HepG2 (cell line): ENCODE results near the gene NPR3. TPM values are rescaled to one million over a fixed set of nuclear protein-coding genes. Genes with fewer than 3 reads are reported as not detected.

Source experiments
- CENPX ChIP-seq: sonication (generic); formaldehyde crosslinking; IDR thresholded peaks from 2 replicates; pipeline ENCODE4 v1.9.0; 2021; ENCODE audit warnings: mild to moderate bottlenecking, missing genetic modification reagents, moderate library complexity
- ETV5 ChIP-seq: IDR thresholded peaks from 2 replicates; pipeline ENCODE4 v1.6.1; 2018; ENCODE audit warnings: missing biosample characterization, missing genetic modification reagents, inconsistent platforms, borderline replicate concordance
- FOXJ3 ChIP-seq: sonication (generic); formaldehyde crosslinking; IDR thresholded peaks from 2 replicates; pipeline ENCODE4 v1.4.0; 2020; ENCODE audit warnings: missing genetic modification reagents, mild to moderate bottlenecking, borderline replicate concordance
- POLR2AphosphoS2 ChIP-seq: IDR thresholded peaks from 2 replicates; pipeline ENCODE4 v1.6.1; 2011; ENCODE audit warnings: low read depth, low read length, improper control_type of control experiment
- RXRB ChIP-seq: IDR thresholded peaks from 2 replicates; pipeline ENCODE4 v1.6.1; 2016; ENCODE audit warnings: borderline replicate concordance, missing genetic modification reagents, missing compliant biosample characterization
- SIN3A ChIP-seq: IDR thresholded peaks from 2 replicates; pipeline ENCODE4 v1.6.1; 2011; ENCODE audit warnings: low read depth, mild to moderate bottlenecking, control low read depth, low read length, borderline replicate concordance
- ZFX ChIP-seq: sonication (generic); formaldehyde crosslinking; IDR thresholded peaks from 2 replicates; pipeline ENCODE4 v1.4.0; 2020; ENCODE audit warnings: mild to moderate bottlenecking, low read depth, missing genetic modification reagents, moderate library complexity
- ZNF337 ChIP-seq: sonication (generic); formaldehyde crosslinking; IDR thresholded peaks from 2 replicates; pipeline ENCODE4 v1.5.1; 2020; ENCODE audit warnings: missing genetic modification reagents, low read depth, mild to moderate bottlenecking, borderline replicate concordance
- ZNF484 ChIP-seq: sonication (generic); formaldehyde crosslinking; IDR thresholded peaks from 2 replicates; pipeline ENCODE4 v1.5.1; 2020; ENCODE audit warnings: mild to moderate bottlenecking, low read depth, missing genetic modification reagents, borderline replicate concordance
- ZNF616 ChIP-seq: sonication (generic); formaldehyde crosslinking; IDR thresholded peaks from 2 replicates; pipeline ENCODE4 v1.5.0; 2020; ENCODE audit warnings: low read depth, mild to moderate bottlenecking, missing genetic modification reagents
- ZNF749 ChIP-seq: sonication (generic); formaldehyde crosslinking; IDR thresholded peaks from 2 replicates; pipeline ENCODE4 v1.8.0; 2022; ENCODE audit warnings: mild to moderate bottlenecking, missing genetic modification reagents, moderate library complexity, borderline replicate concordance
- polyA plus RNA-seq, 8 experiments: library from polyadenylated mRNA; depleted of rRNA in 3 of 8; stranded (reverse) in 7 of 8; unstranded in 1 of 8; fragments of >200 nt; fragmentation: Illumina TruSeq in 4 of 8; extraction: Trizol in 4 of 8; gene quantifications; 2 replicates each; pipeline versions ENCODE4 v1.2.1 to v1.2.3, GENCODE V29; 2011 to 2016; ENCODE audit warnings: low read depth in 4 of 8, missing spikeins in 1 of 8, mixed read lengths in 1 of 8; ENCODE audit not compliant: insufficient read depth in 1 of 8
- total RNA-seq, 5 experiments: library from RNA; depleted of rRNA; stranded (reverse); fragments of >200 nt; fragmentation: Illumina TruSeq; extraction: Trizol; gene quantifications; 2 replicates each; pipeline ENCODE4 v1.2.3, GENCODE V29; 2016; ENCODE audit warnings: low read depth in 1 of 5
- TF ChIP-seq, protein P1 (sequence below): sonication (generic); formaldehyde crosslinking; IDR thresholded peaks from 2 replicates; pipeline ENCODE4 v1.8.1; 2023; ENCODE audit warnings: mild to moderate bottlenecking, missing genetic modification reagents
- TF ChIP-seq, protein P2 (sequence below): sonication (generic); formaldehyde crosslinking; IDR thresholded peaks from 2 replicates; pipeline ENCODE4 v1.5.1; 2020; ENCODE audit warnings: mild to moderate bottlenecking, missing genetic modification reagents, borderline replicate concordance
- TF ChIP-seq, protein P3 (sequence below): IDR thresholded peaks from 2 replicates; pipeline ENCODE4 v1.6.1; 2016; ENCODE audit warnings: missing compliant biosample characterization, missing genetic modification reagents, borderline replicate concordance
- TF ChIP-seq, protein P4 (sequence below): sonication (generic); formaldehyde crosslinking; IDR thresholded peaks from 2 replicates; pipeline ENCODE4 v1.4.0; 2020; ENCODE audit warnings: missing genetic modification reagents
- TF ChIP-seq, protein P5 (sequence below): sonication (generic); formaldehyde crosslinking; IDR thresholded peaks from 2 replicates; pipeline ENCODE4 v1.4.0; 2020; ENCODE audit warnings: mild to moderate bottlenecking, missing genetic modification reagents

NPR3 gene
- total and polyA plus RNA-seq, 2 of the 13 experiments (the other 11 are each of a cell fraction or from before 2014, with no cell fraction given) = 0.01 TPM; not detected in 1

DNA sequence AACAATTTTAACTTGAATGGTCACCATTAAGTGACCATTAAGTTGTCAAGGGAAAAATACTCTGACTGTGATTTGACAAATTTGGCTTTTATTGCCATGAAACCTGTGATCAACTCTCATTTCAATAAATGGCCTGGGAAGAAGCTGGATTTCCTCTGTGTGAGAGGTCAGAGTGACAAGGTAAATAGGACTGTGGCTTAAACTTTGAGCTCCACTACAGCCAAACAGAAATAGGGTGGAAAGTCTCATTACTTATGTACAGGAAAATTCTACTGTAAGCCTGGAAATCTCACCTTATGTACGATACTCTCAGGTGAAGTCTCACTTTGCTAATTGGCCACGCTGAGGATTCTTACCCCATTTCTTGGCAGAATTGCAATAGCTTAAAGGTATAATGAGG lies 67.3 kb downstream of the NPR3 start (continued):
- TF ChIP-seq, protein P1, sequence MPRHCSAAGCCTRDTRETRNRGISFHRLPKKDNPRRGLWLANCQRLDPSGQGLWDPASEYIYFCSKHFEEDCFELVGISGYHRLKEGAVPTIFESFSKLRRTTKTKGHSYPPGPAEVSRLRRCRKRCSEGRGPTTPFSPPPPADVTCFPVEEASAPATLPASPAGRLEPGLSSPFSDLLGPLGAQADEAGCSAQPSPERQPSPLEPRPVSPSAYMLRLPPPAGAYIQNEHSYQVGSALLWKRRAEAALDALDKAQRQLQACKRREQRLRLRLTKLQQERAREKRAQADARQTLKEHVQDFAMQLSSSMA (CRISPR knock-in tag) = no peak
- TF ChIP-seq ZNF337 (CRISPR knock-in tag) = no peak
- TF ChIP-seq ZNF616 = no peak
- TF ChIP-seq POLR2AphosphoS2 = no peak
- TF ChIP-seq ETV5 (CRISPR knock-in tag) = no peak
- TF ChIP-seq, protein P2, sequence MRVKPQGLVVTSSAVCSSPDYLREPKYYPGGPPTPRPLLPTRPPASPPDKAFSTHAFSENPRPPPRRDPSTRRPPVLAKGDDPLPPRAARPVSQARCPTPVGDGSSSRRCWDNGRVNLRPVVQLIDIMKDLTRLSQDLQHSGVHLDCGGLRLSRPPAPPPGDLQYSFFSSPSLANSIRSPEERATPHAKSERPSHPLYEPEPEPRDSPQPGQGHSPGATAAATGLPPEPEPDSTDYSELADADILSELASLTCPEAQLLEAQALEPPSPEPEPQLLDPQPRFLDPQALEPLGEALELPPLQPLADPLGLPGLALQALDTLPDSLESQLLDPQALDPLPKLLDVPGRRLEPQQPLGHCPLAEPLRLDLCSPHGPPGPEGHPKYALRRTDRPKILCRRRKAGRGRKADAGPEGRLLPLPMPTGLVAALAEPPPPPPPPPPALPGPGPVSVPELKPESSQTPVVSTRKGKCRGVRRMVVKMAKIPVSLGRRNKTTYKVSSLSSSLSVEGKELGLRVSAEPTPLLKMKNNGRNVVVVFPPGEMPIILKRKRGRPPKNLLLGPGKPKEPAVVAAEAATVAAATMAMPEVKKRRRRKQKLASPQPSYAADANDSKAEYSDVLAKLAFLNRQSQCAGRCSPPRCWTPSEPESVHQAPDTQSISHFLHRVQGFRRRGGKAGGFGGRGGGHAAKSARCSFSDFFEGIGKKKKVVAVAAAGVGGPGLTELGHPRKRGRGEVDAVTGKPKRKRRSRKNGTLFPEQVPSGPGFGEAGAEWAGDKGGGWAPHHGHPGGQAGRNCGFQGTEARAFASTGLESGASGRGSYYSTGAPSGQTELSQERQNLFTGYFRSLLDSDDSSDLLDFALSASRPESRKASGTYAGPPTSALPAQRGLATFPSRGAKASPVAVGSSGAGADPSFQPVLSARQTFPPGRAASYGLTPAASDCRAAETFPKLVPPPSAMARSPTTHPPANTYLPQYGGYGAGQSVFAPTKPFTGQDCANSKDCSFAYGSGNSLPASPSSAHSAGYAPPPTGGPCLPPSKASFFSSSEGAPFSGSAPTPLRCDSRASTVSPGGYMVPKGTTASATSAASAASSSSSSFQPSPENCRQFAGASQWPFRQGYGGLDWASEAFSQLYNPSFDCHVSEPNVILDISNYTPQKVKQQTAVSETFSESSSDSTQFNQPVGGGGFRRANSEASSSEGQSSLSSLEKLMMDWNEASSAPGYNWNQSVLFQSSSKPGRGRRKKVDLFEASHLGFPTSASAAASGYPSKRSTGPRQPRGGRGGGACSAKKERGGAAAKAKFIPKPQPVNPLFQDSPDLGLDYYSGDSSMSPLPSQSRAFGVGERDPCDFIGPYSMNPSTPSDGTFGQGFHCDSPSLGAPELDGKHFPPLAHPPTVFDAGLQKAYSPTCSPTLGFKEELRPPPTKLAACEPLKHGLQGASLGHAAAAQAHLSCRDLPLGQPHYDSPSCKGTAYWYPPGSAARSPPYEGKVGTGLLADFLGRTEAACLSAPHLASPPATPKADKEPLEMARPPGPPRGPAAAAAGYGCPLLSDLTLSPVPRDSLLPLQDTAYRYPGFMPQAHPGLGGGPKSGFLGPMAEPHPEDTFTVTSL = peak; percentile 50; the same call in 1 of the 2 replicates
- TF ChIP-seq SIN3A = no peak
- TF ChIP-seq FOXJ3 (CRISPR knock-in tag) = no peak
- no peak for TF ChIP-seq ZNF484 (CRISPR knock-in tag)
- TF ChIP-seq ZNF749 (CRISPR knock-in tag) = no peak
- peak; percentile 55; the same call in 1 of the 2 replicates for TF ChIP-seq RXRB (CRISPR knock-in tag)
- TF ChIP-seq, protein P3, sequence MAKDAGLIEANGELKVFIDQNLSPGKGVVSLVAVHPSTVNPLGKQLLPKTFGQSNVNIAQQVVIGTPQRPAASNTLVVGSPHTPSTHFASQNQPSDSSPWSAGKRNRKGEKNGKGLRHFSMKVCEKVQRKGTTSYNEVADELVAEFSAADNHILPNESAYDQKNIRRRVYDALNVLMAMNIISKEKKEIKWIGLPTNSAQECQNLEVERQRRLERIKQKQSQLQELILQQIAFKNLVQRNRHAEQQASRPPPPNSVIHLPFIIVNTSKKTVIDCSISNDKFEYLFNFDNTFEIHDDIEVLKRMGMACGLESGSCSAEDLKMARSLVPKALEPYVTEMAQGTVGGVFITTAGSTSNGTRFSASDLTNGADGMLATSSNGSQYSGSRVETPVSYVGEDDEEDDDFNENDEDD = no peak
- TF ChIP-seq CENPX (CRISPR knock-in tag) = no peak
- TF ChIP-seq, protein P4, sequence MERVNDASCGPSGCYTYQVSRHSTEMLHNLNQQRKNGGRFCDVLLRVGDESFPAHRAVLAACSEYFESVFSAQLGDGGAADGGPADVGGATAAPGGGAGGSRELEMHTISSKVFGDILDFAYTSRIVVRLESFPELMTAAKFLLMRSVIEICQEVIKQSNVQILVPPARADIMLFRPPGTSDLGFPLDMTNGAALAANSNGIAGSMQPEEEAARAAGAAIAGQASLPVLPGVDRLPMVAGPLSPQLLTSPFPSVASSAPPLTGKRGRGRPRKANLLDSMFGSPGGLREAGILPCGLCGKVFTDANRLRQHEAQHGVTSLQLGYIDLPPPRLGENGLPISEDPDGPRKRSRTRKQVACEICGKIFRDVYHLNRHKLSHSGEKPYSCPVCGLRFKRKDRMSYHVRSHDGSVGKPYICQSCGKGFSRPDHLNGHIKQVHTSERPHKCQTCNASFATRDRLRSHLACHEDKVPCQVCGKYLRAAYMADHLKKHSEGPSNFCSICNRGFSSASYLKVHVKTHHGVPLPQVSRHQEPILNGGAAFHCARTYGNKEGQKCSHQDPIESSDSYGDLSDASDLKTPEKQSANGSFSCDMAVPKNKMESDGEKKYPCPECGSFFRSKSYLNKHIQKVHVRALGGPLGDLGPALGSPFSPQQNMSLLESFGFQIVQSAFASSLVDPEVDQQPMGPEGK (CRISPR knock-in tag) = no peak
- no peak for TF ChIP-seq ZFX (CRISPR knock-in tag)
- TF ChIP-seq, protein P5, sequence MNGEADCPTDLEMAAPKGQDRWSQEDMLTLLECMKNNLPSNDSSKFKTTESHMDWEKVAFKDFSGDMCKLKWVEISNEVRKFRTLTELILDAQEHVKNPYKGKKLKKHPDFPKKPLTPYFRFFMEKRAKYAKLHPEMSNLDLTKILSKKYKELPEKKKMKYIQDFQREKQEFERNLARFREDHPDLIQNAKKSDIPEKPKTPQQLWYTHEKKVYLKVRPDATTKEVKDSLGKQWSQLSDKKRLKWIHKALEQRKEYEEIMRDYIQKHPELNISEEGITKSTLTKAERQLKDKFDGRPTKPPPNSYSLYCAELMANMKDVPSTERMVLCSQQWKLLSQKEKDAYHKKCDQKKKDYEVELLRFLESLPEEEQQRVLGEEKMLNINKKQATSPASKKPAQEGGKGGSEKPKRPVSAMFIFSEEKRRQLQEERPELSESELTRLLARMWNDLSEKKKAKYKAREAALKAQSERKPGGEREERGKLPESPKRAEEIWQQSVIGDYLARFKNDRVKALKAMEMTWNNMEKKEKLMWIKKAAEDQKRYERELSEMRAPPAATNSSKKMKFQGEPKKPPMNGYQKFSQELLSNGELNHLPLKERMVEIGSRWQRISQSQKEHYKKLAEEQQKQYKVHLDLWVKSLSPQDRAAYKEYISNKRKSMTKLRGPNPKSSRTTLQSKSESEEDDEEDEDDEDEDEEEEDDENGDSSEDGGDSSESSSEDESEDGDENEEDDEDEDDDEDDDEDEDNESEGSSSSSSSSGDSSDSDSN = no peak
